ENCODE data around the gene KIR3DL2.

- TF ChIP-seq CTCF (IDR thresholded peaks at IDR 0.05), result no peak
- TF ChIP-seq POLR2A (IDR thresholded peaks at IDR 0.05), result no peak
- no peak for TF ChIP-seq POLR2AphosphoS5 (IDR thresholded peaks at IDR 0.05)
These were observed 27.2 kb downstream of the KIR3DL2 start for GRCh38 chr19:54877471-54877870.

Data from breast epithelium (tissue), 3 donors.